WTC11 (cell line): ENCODE results near the gene ACADVL.
"Not testable (repeated sequence)": the region's sequence is repeated elsewhere in the genome, so short reads cannot be mapped to it uniquely, and the experiment has no call there.

ENCODE experiments used
- FOXJ3 ChIP-seq: sonication (generic); formaldehyde crosslinking; IDR thresholded peaks from 2 replicates; pipeline ENCODE4 v1.9.0; 2021; ENCODE audit warnings: missing genetic modification reagents, mild to moderate bottlenecking, borderline replicate concordance
- FOXK1 ChIP-seq: sonication (generic); formaldehyde crosslinking; IDR thresholded peaks from 2 replicates; pipeline ENCODE4 v1.8.0; 2022; ENCODE audit warnings: mild to moderate bottlenecking, moderate library complexity, missing genetic modification reagents
- NR1H2 ChIP-seq: sonication (generic); formaldehyde crosslinking; IDR thresholded peaks from 2 replicates; pipeline ENCODE4 v1.9.0; 2021; ENCODE audit warnings: mild to moderate bottlenecking, moderate library complexity, missing genetic modification reagents
- ZBTB21 ChIP-seq: sonication (generic); formaldehyde crosslinking; IDR thresholded peaks from 2 replicates; pipeline ENCODE4 v1.8.1; 2023; ENCODE audit warnings: mild to moderate bottlenecking, missing genetic modification reagents, borderline replicate concordance
- ZNF512 ChIP-seq: sonication (generic); formaldehyde crosslinking; IDR thresholded peaks from 2 replicates; pipeline ENCODE4 v1.8.1; 2022; ENCODE audit warnings: missing genetic modification reagents, borderline replicate concordance
- TF ChIP-seq, protein P1 (sequence below): fragments of 200-600 bp; IDR thresholded peaks from 2 replicates; pipeline ENCODE4 v1.8.0; 2022; ENCODE audit warnings: antibody characterized with exemption
- TF ChIP-seq, protein P2 (sequence below): fragments of 250-450 bp; sonication (Bioruptor Pico); IDR thresholded peaks from 2 replicates; pipeline ENCODE4 v1.9.0; 2021; ENCODE audit warnings: mild to moderate bottlenecking, borderline replicate concordance
- TF ChIP-seq, protein P3 (sequence below): sonication (generic); formaldehyde crosslinking; IDR thresholded peaks from 2 replicates; pipeline ENCODE4 v1.8.0; 2023; ENCODE audit warnings: missing genetic modification reagents
- TF ChIP-seq, protein P4 (sequence below): sonication (generic); formaldehyde crosslinking; conservative IDR thresholded peaks from 2 replicates; pipeline ENCODE4 v1.8.1; 2022; ENCODE audit warnings: mild to moderate bottlenecking, missing genetic modification reagents
- TF ChIP-seq, protein P5 (sequence below): sonication (generic); formaldehyde crosslinking; IDR thresholded peaks from 2 replicates; pipeline ENCODE4 v1.8.1; 2022; ENCODE audit warnings: low read depth, mild to moderate bottlenecking, moderate library complexity, missing genetic modification reagents, borderline replicate concordance

DNA sequence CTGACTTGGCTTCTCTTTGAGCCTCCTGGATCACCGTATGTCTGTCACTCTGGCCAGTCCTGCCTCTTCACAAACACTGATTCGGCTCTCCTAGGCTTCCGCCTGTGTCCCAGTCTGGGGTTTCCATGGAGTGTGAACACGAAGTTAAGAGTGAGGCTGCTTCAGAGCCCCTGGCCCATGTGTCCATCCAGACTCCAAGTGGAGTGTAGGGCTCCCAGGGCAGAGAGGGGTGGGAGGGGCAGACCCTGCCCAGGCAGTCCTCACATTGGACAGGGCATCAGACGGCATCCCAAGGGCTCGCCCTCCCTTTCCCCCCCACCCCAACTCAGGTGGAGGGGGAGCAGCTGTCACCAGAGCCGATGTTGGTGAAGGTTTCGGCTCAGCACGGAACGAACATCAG, 24.1 kb downstream of the ACADVL start:
- TF ChIP-seq, protein P1, sequence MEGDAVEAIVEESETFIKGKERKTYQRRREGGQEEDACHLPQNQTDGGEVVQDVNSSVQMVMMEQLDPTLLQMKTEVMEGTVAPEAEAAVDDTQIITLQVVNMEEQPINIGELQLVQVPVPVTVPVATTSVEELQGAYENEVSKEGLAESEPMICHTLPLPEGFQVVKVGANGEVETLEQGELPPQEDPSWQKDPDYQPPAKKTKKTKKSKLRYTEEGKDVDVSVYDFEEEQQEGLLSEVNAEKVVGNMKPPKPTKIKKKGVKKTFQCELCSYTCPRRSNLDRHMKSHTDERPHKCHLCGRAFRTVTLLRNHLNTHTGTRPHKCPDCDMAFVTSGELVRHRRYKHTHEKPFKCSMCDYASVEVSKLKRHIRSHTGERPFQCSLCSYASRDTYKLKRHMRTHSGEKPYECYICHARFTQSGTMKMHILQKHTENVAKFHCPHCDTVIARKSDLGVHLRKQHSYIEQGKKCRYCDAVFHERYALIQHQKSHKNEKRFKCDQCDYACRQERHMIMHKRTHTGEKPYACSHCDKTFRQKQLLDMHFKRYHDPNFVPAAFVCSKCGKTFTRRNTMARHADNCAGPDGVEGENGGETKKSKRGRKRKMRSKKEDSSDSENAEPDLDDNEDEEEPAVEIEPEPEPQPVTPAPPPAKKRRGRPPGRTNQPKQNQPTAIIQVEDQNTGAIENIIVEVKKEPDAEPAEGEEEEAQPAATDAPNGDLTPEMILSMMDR, result not testable (repeated sequence)
- TF ChIP-seq, protein P2, sequence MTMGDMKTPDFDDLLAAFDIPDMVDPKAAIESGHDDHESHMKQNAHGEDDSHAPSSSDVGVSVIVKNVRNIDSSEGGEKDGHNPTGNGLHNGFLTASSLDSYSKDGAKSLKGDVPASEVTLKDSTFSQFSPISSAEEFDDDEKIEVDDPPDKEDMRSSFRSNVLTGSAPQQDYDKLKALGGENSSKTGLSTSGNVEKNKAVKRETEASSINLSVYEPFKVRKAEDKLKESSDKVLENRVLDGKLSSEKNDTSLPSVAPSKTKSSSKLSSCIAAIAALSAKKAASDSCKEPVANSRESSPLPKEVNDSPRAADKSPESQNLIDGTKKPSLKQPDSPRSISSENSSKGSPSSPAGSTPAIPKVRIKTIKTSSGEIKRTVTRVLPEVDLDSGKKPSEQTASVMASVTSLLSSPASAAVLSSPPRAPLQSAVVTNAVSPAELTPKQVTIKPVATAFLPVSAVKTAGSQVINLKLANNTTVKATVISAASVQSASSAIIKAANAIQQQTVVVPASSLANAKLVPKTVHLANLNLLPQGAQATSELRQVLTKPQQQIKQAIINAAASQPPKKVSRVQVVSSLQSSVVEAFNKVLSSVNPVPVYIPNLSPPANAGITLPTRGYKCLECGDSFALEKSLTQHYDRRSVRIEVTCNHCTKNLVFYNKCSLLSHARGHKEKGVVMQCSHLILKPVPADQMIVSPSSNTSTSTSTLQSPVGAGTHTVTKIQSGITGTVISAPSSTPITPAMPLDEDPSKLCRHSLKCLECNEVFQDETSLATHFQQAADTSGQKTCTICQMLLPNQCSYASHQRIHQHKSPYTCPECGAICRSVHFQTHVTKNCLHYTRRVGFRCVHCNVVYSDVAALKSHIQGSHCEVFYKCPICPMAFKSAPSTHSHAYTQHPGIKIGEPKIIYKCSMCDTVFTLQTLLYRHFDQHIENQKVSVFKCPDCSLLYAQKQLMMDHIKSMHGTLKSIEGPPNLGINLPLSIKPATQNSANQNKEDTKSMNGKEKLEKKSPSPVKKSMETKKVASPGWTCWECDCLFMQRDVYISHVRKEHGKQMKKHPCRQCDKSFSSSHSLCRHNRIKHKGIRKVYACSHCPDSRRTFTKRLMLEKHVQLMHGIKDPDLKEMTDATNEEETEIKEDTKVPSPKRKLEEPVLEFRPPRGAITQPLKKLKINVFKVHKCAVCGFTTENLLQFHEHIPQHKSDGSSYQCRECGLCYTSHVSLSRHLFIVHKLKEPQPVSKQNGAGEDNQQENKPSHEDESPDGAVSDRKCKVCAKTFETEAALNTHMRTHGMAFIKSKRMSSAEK (CRISPR knock-in tag), result not testable (repeated sequence)
- TF ChIP-seq, protein P3, sequence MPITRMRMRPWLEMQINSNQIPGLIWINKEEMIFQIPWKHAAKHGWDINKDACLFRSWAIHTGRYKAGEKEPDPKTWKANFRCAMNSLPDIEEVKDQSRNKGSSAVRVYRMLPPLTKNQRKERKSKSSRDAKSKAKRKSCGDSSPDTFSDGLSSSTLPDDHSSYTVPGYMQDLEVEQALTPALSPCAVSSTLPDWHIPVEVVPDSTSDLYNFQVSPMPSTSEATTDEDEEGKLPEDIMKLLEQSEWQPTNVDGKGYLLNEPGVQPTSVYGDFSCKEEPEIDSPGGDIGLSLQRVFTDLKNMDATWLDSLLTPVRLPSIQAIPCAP (CRISPR knock-in tag), result not testable (repeated sequence)
- not testable (repeated sequence) for TF ChIP-seq FOXK1; ZNF512 (CRISPR knock-in tag); NR1H2 (CRISPR knock-in tag); ZBTB21 (CRISPR knock-in tag); FOXJ3
- TF ChIP-seq, protein P4, sequence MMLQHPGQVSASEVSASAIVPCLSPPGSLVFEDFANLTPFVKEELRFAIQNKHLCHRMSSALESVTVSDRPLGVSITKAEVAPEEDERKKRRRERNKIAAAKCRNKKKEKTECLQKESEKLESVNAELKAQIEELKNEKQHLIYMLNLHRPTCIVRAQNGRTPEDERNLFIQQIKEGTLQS (CRISPR knock-in tag), result not testable (repeated sequence)
- TF ChIP-seq, protein P5, sequence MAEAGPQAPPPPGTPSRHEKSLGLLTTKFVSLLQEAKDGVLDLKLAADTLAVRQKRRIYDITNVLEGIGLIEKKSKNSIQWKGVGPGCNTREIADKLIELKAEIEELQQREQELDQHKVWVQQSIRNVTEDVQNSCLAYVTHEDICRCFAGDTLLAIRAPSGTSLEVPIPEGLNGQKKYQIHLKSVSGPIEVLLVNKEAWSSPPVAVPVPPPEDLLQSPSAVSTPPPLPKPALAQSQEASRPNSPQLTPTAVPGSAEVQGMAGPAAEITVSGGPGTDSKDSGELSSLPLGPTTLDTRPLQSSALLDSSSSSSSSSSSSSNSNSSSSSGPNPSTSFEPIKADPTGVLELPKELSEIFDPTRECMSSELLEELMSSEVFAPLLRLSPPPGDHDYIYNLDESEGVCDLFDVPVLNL, result not testable (repeated sequence)
